PC-9 (cell line): ENCODE measurements around the gene ZIC4. TPM values are rescaled to one million over a fixed set of nuclear protein-coding genes. Genes with fewer than 3 reads are reported as not detected.

ENCODE experiments used
- BruUV-seq: library from RNA; stranded (reverse); fragments of 400-500 nt; replicated peaks from 2 replicates; lab custom pipeline; 2021; lab: Mats Ljungman, UMichigan
- CTCF ChIA-PET: fragments of 300-600 bp; sonication (Branson Sonifier 250); formaldehyde crosslinking; loops from one replicate; lab custom pipeline; 2022; ENCODE audit warnings: antibody characterized with exemption; lab: Charles Lee
- POLR2A ChIA-PET: fragments of 300-600 bp; sonication (Branson Sonifier 250); formaldehyde crosslinking; loops from one replicate; lab custom pipeline; 2022; ENCODE audit warnings: antibody characterized with exemption; ENCODE audit not compliant: unreplicated experiment; lab: Charles Lee
- DNase-seq, 2 experiments: peaks; one replicate each; pipeline versions ENCODE4 v3.0.0 to v3.0.0-alpha.2; 2015 to 2022; ENCODE audit warnings: mixed read lengths in 1 of 2
- H2AFZ ChIP-seq: fragments of 200-600 bp; sonication (generic); 2 replicates; pipeline ENCODE4 v1.8.1; 2017; ENCODE audit warnings: antibody characterized with exemption
- H3F3A ChIP-seq: fragments of 200-600 bp; sonication (generic); 2 replicates; pipeline ENCODE4 v1.8.1; 2017; ENCODE audit warnings: antibody characterized with exemption, mild to moderate bottlenecking, low read depth; ENCODE audit not compliant: insufficient read depth
- H3K27ac ChIP-seq: fragments of 200-600 bp; sonication (generic); 2 replicates; pipeline ENCODE4 v1.6.1; 2016; ENCODE audit warnings: mixed run types
- H3K27me3 ChIP-seq: fragments of 200-600 bp; sonication (generic); 2 replicates; pipeline ENCODE4 v1.6.1; 2016; ENCODE audit warnings: low read depth, mixed run types; ENCODE audit not compliant: insufficient read depth
- H3K36me3 ChIP-seq: fragments of 200-600 bp; sonication (generic); 2 replicates; pipeline ENCODE4 v1.6.1; 2016; ENCODE audit warnings: low read depth, mixed run types
- H3K4me1 ChIP-seq: fragments of 200-600 bp; sonication (generic); replicated peaks from 2 replicates; pipeline ENCODE4 v1.6.1; 2016; ENCODE audit warnings: mixed run types; ENCODE audit not compliant: insufficient read depth
- H3K4me2 ChIP-seq: fragments of 200-600 bp; sonication (generic); 2 replicates; pipeline ENCODE4 v1.6.1; 2017; ENCODE audit warnings: mixed run types
- H3K4me3 ChIP-seq: fragments of 200-600 bp; sonication (generic); 2 replicates; pipeline ENCODE4 v1.6.1; 2016; ENCODE audit warnings: mixed run types
- H3K79me2 ChIP-seq: fragments of 200-600 bp; sonication (generic); 2 replicates; pipeline ENCODE4 v1.6.1; 2017; ENCODE audit warnings: low read depth, mixed run types
- H3K9me2 ChIP-seq: fragments of 200-600 bp; sonication (generic); 2 replicates; pipeline ENCODE4 v1.8.1; 2017; ENCODE audit warnings: mild to moderate bottlenecking; ENCODE audit not compliant: insufficient read depth
- H3K9me3 ChIP-seq: fragments of 200-600 bp; sonication (generic); 2 replicates; pipeline ENCODE4 v1.8.1; 2016; ENCODE audit warnings: low read depth; ENCODE audit not compliant: insufficient read depth
- H4K20me1 ChIP-seq: fragments of 200-600 bp; sonication (generic); 2 replicates; pipeline ENCODE4 v1.8.1; 2017; ENCODE audit not compliant: insufficient read depth
- EZH2 ChIP-seq: fragments of 200-600 bp; sonication (generic); IDR thresholded peaks from 2 replicates; pipeline ENCODE4 v1.8.0; 2017; ENCODE audit warnings: antibody characterized with exemption, low read depth
- intact Hi-C: fragments of 100-400 bp; cut with micrococcal nuclease; formaldehyde crosslinking; loops from one replicate; pipeline ENCODE4 v1.10.0; 2022; ENCODE audit not compliant: unreplicated experiment
- total RNA-seq: library from RNA; stranded (reverse); gene quantifications from 2 replicates; pipeline ENCODE4 v1.2.3, GENCODE V29; 2021
- TF ChIP-seq, protein P1 (sequence below): fragments of 200-600 bp; sonication (generic); conservative IDR thresholded peaks from 2 replicates; pipeline ENCODE4 v1.6.1; 2017; ENCODE audit warnings: mixed run types, antibody characterized with exemption, mild to moderate bottlenecking, moderate library complexity

ZIC4 gene
- total RNA-seq, 1 experiment from 2014 or later = not detected

DNA sequence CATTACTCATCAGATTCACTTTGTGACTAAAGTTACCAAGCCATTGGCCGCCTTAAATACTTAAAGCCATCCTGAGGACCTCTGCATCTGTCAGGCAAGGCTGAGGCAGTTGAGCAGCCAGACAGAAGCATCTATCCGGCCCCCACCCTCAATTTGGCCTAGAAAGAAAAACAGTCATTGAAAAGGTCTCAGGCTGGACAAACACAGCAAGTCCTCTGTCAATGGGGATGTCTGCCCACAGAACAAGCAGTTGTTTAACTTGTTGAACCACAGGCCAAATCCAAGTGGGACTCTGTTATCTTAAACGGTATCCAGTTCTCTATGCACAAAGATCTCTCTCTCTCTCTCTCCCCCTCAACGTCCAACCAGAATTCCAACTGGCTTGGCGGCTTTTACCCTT lies 2.8 kb downstream of the ZIC4 start:
- no peaks in the 10 kb centered on the region for H3K36me3 ChIP-seq
- no peak overlapping the region for H2AFZ ChIP-seq
- no peaks in the 10 kb centered on the region for H4K20me1 ChIP-seq
- H3K4me1 ChIP-seq = no peaks in the 10 kb centered on the region
- no peaks in the 10 kb centered on the region for H3K9me3 ChIP-seq
- H3K4me2 ChIP-seq = no peak overlapping the region
- no peaks in the 10 kb centered on the region for H3K27me3 ChIP-seq
- no peaks in the 10 kb centered on the region for H3K9me2 ChIP-seq
- BruUV-seq = no TSS peak
- intact Hi-C loops = no loop called here
- H3K27ac ChIP-seq = no peak overlapping the region
- POLR2A ChIA-PET = no interaction called here
- CTCF ChIA-PET = no interaction called here
- H3K4me3 ChIP-seq = no peak overlapping the region
- no peaks in the 10 kb centered on the region for H3F3A ChIP-seq
- no peak for DNase-seq
- no peaks in the 10 kb centered on the region for H3K79me2 ChIP-seq
- TF ChIP-seq, protein P1, sequence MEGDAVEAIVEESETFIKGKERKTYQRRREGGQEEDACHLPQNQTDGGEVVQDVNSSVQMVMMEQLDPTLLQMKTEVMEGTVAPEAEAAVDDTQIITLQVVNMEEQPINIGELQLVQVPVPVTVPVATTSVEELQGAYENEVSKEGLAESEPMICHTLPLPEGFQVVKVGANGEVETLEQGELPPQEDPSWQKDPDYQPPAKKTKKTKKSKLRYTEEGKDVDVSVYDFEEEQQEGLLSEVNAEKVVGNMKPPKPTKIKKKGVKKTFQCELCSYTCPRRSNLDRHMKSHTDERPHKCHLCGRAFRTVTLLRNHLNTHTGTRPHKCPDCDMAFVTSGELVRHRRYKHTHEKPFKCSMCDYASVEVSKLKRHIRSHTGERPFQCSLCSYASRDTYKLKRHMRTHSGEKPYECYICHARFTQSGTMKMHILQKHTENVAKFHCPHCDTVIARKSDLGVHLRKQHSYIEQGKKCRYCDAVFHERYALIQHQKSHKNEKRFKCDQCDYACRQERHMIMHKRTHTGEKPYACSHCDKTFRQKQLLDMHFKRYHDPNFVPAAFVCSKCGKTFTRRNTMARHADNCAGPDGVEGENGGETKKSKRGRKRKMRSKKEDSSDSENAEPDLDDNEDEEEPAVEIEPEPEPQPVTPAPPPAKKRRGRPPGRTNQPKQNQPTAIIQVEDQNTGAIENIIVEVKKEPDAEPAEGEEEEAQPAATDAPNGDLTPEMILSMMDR = no peak
- TF ChIP-seq EZH2 = no peak

DNA sequence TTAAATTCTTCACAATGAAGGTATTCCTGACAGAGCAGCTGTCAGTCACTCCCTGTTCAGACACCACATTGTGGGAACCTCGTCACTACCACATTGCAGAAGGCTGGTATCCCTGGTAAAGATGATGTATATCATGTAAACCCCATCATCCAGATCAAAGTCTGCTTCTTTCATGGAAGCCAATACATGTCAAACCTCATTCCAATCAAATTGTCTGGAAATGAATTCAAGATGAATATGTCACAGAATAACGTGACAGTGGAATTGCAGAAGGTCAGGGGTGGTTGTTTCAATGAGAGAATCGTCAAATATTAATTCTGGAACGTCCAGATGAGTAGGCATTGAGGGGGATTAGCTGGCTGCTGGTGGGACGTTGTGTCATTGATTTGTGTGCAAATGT lies 4.2 kb downstream of the ZIC4 start:
- Histone ChIP-seq H3K79me2 (no peaks in the 10 kb centered on the region), H3K9me2 (no peaks in the 10 kb centered on the region), H4K20me1 (no peaks in the 10 kb centered on the region), H3K4me2 (no peak overlapping the region), H3K36me3 (no peaks in the 10 kb centered on the region), H3K27ac (no peak overlapping the region), H3F3A (no peaks in the 10 kb centered on the region), H3K9me3 (no peaks in the 10 kb centered on the region), H3K4me3 (no peak overlapping the region), H3K4me1 (no peaks in the 10 kb centered on the region), H3K27me3 (no peaks in the 10 kb centered on the region), H2AFZ (no peak overlapping the region)
- TF ChIP-seq EZH2 = no peak
- TF ChIP-seq, protein P1 = no peak
- ChIA-PET POLR2A (interaction anchor here (0.7 kb wide), 1 partner anchor 338 kb away, joined by 7 read pairs; no protein-coding TSS in a partner anchor), CTCF (no interaction called here)
- BruUV-seq = no TSS peak
- intact Hi-C loops = no loop called here
- DNase-seq = no peak

DNA sequence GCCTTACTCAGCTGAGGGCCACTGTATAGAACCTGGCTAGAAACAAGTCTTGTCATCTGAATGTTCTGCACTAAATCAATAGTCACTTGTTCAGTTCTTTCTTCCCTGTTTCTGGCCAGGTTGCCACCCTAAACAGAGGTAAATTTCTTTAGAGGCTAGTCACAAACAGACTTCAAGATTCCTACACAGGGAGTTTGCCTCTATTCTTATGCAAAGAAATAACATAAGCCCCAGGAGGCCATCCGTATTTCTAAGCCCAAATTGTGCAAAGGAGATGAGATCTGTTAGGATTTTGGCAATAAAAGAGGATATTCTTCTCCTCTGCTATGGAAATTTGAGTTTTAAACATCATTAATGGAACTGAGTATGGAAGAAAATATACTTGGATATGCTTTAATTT lies 4.9 kb downstream of the ZIC4 start:
- H3K4me3 ChIP-seq = no peak overlapping the region
- no peak overlapping the region for H2AFZ ChIP-seq
- no peaks in the 10 kb centered on the region for H3K4me1 ChIP-seq
- no peak overlapping the region for H3K4me2 ChIP-seq
- no peaks in the 10 kb centered on the region for H3F3A ChIP-seq
- H4K20me1 ChIP-seq = no peaks in the 10 kb centered on the region
- ChIA-PET CTCF (no interaction called here), POLR2A (no interaction called here)
- no peaks in the 10 kb centered on the region for H3K9me3 ChIP-seq
- H3K9me2 ChIP-seq = no peaks in the 10 kb centered on the region
- intact Hi-C loops = no loop called here
- BruUV-seq = no TSS peak
- no peak for TF ChIP-seq EZH2
- TF ChIP-seq, protein P1 = no peak
- no peak for DNase-seq
- no peaks in the 10 kb centered on the region for H3K79me2 ChIP-seq
- H3K27ac ChIP-seq = no peak overlapping the region
- H3K27me3 ChIP-seq = no peaks in the 10 kb centered on the region
- H3K36me3 ChIP-seq = no peaks in the 10 kb centered on the region
